TTC549 (cell line): ENCODE data around the gene PKNOX1.
"Not testable (repeated sequence)": the region's sequence is repeated elsewhere in the genome, so short reads cannot be mapped to it uniquely, and the experiment has no call there.

Experiments
- FAIRE-seq: peaks from 2 replicates; lab custom pipeline; 2012; peaks lifted over from hg19 to GRCh38; lab: Jason Lieb, UNC

The PKNOX1 gene

DNA sequence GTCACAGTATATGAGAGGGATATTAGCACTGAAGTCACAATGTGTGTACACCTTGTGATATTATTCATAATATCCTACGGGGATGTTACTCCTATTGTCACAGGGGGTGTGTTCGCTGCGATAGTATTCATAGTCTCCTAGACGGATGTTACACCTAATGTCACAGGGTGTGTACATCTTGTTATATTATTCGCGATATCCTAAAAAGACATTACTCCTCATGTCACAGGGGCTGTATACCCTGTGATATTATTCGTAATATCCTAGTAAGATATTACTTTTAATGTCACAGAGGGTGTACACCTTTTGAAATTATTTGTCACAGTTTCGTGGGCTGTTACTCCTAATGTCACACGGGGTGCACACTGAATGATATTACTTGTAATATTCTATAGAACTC is 23.2 kb upstream of the PKNOX1 start:
- not testable (repeated sequence) for FAIRE-seq

GRCh38 chr21:42956824-42957630 is 17.3 kb upstream of the PKNOX1 start:
- no peak for FAIRE-seq

- not testable (repeated sequence) for FAIRE-seq
Measured at GRCh38 chr21:42958122-42958521, 16.2 kb upstream of the PKNOX1 start.

DNA sequence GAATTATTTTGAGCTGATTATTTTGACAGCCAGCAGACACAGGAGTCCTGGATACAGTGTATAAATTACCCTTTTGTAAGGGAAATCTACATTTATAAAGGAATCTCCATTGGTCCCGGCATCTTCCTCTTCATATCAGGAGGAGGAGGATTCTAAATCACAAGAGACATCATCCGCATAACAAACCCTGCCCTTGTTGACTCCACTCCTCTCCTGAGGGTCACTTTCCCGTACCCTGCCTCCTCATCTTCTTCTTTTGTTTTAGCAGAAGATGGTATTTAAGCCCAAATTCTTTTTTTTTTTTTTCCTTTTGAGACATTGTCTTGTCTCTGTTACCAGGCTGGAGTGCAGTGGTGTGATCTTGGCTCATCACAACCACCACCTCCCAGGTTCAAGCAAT is 14.6 kb upstream of the PKNOX1 start:
- FAIRE-seq, result no peak

DNA sequence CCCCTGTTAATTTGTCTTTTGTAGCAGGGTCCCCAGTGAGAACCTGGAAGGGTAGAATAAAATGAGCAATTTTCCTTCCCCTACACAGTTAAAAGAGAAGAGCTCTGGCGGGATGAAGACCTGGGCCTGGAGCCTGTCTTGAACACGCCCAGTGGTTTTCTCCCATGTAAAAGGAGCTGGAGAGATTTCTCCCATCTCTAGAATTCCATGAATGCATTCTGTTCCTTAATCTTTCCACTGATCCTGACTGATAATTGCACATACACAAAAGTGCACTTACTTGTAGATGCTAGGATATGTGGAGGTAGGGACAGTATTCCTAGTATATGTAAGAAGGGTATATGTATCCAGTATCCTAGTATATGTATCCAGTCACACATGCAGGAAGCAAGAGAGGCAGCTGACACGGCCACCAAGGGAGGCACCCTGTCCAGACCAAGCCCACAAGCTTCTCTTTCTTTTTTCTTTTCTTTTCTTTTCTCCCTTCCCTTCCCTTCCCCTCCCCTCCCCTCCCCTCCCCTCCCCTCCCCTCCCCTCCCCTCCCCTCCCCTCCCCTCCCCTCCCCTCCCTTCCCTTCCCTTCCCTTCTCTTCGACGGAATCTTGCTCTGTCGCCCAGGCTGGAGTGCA is 11.9 kb upstream of the PKNOX1 start:
- FAIRE-seq, result no peak

GRCh38 chr21:42964086-42964485 is 10.3 kb upstream of the PKNOX1 start:
- no peak for FAIRE-seq

DNA sequence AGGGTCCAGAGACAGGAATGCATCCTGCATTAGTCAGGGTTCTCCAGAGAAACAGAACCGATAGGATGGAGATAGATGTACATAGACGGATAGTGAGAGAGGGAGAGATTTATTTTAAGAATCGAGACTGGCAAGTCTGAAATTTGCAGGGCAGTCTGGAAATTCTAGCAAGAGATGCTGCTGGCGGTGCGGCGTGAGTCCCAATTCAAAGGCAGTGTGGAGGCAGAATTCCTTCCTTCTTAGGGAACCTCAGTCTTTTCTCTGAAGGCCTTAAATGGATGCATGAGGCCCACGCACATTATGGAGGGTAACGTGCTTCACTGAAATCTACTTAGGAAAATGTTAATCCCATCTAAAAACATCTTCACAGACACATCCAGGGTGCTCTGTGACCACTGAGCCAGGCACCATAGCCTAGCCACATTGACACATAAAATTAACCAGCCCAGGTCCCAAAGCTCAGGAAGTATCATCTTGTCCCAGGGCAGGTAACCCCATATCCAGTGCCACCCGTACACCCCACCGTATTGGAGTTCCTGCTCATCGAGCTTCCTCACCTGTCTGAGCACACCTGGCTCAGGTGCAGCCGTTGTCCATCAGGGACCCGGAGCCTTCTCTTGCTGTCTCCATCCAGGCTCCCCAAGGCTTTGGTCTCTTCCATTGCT is 9.7 kb upstream of the PKNOX1 start:
- FAIRE-seq, result no peak

- no peak for FAIRE-seq
Measured at GRCh38 chr21:42965211-42965560, 9.2 kb upstream of the PKNOX1 start.

DNA sequence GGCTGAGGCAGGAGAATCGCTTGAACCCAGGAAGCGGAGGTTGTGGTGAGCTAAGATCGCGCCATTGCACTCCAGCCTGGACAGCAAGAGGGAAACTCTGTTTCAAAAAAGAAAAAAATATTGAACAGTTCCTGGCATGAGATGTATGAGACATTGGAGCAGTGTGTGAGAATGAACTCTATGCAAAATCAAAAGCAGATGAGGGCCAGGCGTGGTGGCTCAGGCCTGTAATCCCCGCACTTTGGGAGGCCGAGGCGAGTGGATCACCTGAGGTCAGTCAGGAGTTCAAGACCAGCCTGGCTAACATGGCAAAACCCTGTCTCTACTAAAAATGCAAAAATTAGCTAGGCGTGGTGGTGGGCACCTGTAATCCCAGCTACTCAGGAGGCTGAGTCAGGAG is 6.7 kb upstream of the PKNOX1 start:
- not testable (repeated sequence) for FAIRE-seq

- no peak for FAIRE-seq
Measured at GRCh38 chr21:42969193-42969600, 5.2 kb upstream of the PKNOX1 start.

GRCh38 chr21:42970946-42971653 is 3.3 kb upstream of the PKNOX1 start:
- no peak for FAIRE-seq

- FAIRE-seq, result no peak
Measured at GRCh38 chr21:42971897-42972275, 2.5 kb upstream of the PKNOX1 start.

- no peak for FAIRE-seq
Measured at GRCh38 chr21:42973309-42973990, 912 bp upstream of the PKNOX1 start.

DNA sequence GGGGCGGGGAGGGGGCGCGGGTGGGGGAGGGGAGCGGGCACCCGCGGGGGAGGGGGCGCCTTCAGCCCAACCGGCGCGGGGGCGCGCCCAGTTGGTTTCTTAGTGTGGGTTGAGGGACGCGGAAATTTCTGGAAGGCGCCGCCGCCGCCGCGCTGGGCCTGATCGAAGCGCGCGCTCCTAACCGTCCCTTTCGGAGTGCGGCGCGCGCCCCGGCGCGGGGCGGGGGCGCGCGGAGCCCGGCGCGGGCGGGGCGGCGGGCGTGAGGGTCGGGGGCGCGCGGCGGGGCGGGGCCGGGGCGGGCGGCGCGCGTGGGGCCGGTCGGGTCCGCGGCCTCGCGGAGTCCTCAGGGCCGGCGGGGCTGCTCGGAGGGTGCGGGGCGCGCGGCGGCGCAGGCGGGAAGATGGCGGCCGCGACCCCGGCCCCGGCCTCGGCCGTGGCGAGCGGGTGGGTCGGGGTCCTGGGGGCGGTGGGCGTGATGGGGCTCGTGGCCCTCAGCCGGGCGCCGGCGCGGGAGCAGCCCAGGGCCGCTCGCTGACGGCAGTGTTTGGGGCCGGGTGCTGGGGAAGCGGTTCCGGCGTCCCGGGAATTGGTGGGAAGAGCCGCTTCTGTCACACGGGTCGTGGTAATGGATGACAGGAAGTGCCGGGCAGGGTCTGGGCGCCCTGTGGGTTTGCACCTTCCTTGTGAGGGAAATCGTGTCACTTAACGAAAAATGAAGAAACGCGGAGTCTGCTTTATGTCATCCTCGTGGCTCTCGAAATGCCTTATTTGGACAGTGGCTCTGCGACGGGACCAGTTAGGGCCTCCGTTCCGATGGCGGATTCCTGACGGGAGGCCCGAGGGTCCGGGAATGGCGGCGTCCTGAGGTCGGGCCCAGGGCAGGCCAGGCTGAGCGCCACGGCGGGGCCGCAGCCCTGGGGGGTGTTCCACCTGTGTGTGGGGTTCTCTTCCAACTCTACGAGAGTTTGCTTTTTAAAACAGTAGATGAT is 764 bp downstream of the PKNOX1 start:
- FAIRE-seq, result no peak

DNA sequence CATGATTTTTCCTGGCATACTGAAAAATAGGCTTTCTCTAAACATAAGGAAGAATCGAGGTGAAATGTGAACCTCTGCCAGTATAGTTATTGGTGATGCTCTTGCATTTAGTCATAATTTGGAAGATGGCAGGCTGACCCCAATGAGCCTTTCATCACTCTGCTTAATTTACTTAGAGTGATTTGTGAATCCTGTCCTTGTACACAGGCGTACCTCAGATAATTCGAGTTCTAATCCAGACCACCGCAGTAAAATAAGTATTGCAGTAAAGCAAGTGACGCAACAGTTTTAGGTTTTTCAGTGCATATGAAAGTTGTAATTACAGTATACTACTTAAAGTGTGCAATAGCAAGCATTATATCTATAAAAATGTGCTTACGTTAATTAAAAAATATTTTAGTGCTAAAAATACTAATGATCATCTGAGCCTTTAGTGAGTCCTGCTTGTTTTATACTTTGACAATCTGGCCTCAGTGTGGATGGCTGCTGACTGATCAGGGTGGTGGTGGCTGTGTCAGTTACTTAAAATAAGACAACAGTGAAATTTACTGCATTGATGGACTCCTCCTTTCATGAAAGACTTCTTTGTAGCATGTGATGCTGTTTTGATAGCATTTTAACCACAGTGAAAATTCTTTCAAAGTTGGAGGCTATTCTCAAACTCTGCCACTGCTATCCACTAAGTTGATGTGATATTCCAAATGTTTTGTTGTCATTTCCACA is 1.7 kb downstream of the PKNOX1 start:
- FAIRE-seq, result no peak

DNA sequence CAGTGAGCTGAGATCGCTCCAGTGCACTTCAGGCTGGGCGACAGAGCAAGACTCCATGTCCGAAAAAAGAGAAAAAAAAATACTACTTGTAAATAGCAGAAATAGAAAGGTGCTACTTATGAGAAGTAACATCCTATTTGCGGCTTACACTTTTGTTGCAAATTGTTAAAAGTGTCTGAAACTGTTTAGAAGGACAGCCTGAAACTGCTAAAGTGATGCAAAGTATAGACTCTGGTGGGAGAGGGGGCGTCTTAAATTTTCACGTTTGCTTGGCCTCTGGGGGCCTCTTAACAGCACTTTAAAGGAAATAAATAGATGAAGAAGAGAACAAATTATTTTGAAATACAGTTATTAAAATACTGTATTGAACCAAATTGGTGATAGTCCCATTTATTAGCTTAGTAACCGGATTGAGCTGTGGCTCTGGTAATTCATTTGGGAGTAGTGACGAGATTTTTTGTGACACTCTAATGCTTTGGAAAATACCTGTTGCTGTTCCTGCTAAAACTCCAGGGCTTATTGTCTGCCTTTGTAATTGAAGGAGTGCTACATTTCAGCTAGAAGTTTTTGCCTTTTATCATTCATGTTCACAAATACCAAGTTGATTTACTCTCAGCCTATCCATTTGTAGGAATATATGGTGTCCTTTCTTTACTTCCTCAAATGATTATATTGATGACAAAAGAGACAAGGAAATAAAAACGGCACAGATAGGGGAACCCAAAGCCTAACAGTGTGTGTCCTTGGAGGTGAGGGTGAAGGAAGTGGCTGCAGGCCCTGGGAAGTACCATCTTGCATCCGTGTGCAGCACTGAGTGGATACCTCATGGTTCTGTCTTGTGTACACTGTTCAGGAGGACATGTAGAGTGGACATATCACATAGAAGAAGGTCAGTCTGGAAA is 6.2 kb downstream of the PKNOX1 start:
- no peak for FAIRE-seq

DNA sequence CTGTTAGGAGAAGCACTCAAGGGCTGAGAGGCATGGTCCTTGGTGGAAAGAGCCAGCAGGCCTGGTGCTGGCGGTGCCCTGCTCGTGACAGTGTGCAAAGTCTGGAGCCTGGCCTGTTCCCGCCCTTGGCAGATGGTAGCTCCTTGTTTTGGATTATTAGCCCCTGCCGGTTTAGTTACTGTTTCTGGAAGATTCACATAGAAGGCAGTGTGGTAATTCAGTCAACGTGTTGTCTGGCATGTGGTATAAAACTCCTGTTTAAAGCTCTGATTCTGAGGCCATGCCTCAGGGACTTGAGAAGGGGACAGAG is 6.8 kb downstream of the PKNOX1 start:
- no peak for FAIRE-seq

GRCh38 chr21:42981862-42982261 is 7.5 kb downstream of the PKNOX1 start:
- no peak for FAIRE-seq

GRCh38 chr21:42983103-42983502 is 8.7 kb downstream of the PKNOX1 start:
- FAIRE-seq, result no peak

DNA sequence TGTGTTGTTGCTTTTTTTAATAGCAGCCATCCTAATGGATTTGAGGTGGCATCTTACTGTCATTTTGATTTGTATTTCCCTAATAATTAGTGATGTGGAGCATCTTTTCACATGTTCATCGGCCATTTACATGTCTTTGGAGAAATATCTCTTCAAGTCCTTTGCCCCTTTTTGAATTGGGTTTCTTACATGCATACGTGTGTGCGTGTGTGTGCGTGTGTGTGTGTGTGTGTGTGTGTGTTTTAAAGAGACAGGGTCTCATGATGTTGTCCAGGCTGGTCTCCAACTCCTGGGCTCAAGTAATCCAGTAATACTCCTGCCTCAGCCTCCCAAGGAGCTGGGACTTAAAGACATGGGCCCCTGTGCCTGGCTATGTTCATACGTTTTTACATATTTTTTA is 9.5 kb downstream of the PKNOX1 start:
- no peak for FAIRE-seq
